Stimulated activated CD8-positive, alpha-beta memory T cell treated with anti-CD3 and anti-CD28 coated beads, Interleukin-15, amount 100 ng/mL, for 1 hour (primary cell): Measurements from ENCODE around the gene PATL1.
A peak's percentile ranks its signal among the peaks of the same experiment; 100 is the strongest.
"Not testable (repeated sequence)": the region's sequence is repeated elsewhere in the genome, so short reads cannot be mapped to it uniquely, and the experiment has no call there.

Experiments used
- DNase-seq: peaks from one replicate; pipeline ENCODE4 v3.0.0-alpha.2; 2020; ENCODE audit warnings: low read depth

The PATL1 gene

GRCh38 chr11:59668950-59669610, at the start of gene PATL1:
Gene PATL1, minus strand, starts transcription at chr11:59669037. Its CDS starts 142 bp downstream, at chr11:59668895.
- DNase-seq = peak; percentile 97

DNA sequence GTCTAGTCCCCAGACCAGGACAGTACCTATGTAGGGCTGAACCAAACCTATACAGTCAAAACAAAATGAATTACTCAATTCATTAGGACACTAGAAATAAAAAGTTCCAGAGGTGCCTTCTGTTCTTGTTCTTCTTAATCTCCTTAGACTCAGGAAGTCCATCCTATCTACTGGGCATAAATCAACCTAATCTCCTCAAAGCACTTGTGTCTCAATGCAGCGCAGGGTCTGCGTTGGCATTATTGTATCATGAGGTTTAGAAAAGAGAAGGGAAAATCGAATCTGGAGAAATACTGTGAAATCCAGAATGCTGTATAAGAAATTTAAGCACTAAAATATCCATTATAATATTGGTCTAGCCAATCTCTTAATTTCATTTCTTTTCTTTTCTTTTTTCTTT, 47.2 kb upstream of the PATL1 start:
- DNase-seq = no peak

DNA sequence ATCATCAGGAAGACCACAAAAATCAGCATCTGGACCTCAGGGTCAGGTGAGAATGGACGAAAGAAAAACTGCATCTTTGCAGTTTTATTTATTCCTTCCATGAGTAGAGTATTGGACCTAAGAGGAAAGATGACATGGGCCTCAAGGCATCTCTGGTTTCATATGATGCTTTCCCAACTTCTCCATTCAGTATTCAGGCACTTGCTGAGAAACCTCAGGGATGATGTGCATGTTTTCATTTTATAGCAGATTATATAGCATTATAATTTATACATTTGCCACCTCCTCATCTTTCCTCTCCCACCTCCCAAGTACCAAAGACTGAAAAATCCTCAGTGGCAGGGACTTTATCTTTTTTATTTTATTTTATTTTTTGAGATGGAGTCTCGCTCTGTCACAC, 44.9 kb upstream of the PATL1 start, which contains the start of gene OR10V1:
Gene OR10V1, minus strand, starts transcription at position 101 of the 400 bp plus-strand sequence. Its CDS starts 0 bp downstream, at position 101.
- no peak for DNase-seq

DNA sequence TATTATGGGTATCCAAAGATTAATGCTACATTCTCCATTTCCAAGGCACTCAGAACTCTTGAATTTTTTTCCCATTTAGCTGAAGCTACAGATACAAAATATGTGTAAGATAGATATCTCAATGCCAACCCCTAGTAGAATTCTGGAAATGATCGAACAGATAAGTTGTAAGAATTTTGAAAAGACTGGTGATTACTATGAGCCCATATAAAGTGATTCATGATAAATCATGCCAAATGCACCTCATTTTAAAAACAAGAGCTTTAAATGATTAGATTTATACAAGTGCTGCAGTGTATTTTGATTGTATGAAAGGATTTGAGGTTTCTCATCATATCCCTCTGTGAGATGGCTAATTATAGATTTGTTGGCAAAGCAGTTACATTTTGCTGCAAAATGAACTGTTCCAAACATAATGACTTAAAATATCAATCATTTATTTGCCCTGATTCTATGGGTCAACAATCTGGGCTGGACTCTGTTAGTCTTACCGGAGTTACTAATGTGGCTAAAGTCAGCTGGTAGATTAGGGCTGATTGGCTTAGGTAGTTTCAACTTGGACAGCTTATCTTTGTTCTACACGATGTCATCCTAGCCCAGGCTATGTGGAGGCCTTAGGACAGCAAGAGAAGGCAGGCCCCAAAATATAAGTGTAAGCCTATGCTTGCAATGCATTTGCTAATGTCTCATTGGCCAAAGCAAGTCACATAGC, 41.5 kb upstream of the PATL1 start:
- DNase-seq = no peak

GRCh38 chr11:59708537-59708936, 39.7 kb upstream of the PATL1 start:
- DNase-seq = no peak

DNA sequence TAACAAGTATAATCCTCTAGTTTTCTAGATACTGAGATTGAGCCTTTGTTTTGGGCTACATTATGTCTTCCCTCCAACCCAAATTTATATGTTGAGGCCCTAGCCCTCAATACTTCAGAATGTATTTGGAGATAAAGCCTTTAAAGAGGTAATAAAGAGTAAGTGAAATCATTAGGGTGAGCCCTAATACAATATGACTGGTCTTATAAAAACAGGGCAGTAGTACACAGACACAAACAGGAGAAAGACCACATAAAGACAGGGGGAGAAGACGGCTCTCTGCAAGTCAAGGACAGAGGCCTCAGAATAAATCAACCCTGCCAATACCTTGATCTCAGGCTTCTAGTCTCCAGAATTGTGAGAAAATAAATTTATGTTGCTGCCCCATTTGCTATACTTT, 38.5 kb upstream of the PATL1 start:
- DNase-seq = no peak

DNA sequence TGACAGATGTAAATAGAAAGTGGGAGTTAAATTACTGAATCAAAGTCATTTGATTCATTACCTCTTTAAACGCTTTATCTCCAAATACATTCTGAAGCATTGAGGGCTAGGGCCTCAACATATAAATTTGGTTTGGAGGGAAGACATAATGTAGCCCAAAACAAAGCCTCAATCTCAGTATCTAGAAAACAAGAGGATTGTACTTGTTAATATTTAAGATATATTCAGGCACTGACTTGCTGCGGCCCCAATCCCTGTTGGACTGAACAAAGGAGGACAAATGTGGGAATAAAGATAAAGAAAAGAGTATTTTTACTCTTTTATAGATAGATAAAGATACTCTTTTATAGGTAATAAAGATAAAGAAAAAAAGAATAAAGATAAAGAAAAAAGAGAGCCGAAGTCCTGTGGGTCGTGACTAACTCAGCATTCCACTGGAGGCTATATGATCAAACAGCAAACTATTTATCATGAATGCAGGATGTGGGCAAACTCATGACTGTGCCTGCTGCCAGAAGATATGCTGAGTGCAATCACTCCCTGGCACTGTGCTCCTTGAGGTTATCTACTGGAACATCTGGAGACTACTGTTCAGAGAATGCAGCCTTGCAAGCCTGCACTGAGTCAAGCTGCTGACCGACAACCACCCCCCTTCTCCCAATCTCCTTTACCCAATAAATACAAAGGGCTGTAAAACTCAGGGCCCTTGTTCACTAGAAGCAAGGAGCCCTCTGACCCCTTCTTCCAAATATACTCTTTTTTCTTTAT, 37.9 kb upstream of the PATL1 start:
- DNase-seq = no peak

DNA sequence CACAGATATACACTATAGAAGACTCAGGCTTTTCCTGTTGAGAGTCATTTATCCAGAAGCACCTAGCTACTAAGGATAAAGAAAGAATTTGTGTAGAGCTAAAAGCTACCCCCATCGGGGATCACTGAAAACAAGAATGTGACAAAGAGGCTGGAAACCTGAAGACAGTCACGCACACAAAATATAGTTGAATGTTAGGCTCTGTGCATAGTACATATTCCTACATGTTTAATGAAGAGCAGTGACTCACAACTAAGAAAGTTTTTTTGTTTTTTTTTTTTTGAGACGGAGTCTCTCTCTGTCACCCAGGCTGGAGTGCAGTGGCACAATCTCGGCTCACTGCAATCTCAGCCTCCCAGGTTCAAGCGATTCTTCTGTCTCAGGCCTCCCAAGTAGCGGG, 36.5 kb upstream of the PATL1 start:
- no peak for DNase-seq

DNA sequence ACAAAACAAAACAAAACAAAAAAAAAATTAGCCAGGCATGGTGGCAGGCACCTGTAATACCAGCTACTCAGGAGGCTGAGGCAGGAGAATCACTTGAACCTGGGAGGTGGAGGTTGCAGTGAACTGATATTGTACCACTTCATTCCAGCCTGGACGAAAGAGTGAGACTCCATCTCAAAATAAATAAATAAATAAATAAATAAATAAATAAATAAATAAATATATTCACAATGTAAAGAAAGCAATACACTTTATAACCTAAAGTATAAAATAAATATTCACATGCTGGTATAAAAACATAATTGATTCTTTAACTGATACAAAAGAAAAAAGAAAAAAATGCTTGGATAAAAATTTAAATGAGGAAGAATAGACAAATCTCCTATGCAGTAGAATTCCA, 34.7 kb upstream of the PATL1 start:
- DNase-seq = not testable (repeated sequence)

- DNase-seq = not testable (repeated sequence)
Measured at GRCh38 chr11:59700157-59700556, 31.3 kb upstream of the PATL1 start.

DNA sequence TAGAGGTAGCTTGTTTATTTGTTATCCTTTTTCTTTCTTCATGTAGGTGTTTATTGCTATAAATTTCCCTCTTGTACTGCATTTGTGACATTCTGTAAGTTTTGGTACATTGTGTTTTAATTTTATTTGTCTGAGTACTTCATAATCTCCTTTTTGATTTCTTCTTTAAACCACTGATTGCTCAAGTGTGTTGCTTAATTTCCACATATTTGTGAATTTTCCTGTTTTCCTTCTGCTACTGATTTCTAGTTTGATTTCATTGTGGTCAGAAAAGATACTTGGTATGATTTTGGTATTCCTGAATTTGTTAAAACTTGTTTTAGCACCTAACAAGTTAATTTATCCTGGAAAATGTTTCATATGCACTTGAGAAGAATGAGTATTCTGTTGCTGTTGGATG, 29.7 kb upstream of the PATL1 start:
- DNase-seq = no peak

DNA sequence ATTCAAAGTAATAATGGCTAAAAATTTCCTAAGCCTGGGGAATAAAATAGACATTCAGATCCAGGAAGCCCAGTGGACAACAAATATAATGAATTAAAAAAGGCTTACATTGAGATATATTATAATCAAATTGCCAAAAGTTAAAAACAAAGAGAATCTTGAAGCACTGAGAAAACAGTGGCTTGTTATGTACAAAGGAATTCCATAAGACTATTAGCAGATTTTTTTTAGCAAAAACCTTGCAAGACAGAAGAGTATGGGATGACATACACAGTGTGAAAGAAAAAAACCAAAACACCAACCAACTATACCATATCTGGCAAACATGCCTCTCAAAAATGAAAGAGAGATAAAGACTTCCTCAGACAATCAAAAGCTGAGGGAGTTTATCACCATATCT, 24.1 kb upstream of the PATL1 start:
- DNase-seq = no peak

DNA sequence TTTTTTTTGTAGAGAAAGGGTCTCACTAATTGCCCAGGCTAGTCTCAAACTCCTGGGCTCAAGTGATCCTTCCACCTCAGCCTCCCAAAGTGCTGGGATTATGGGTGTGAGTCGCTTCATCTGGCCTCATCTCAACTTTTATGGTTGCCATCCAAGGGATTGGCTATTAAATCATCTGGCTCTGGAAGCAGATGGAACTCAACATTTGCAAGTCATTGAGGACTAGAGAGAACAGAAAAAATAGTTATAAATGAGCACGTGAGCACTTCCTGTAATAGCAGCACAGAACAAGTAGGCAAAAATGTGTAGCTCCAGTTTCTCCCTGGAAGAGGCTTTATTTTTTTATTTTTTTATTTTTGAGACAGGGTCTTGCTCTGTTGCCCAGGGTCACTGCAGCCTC, 22.3 kb upstream of the PATL1 start:
- DNase-seq = no peak

GRCh38 chr11:59689015-59689414, 20.2 kb upstream of the PATL1 start:
- no peak for DNase-seq

GRCh38 chr11:59681260-59681725, 12.5 kb upstream of the PATL1 start:
- DNase-seq = not testable (repeated sequence)

- DNase-seq = peak; percentile 27
Measured at GRCh38 chr11:59680287-59681154, 11.7 kb upstream of the PATL1 start.

GRCh38 chr11:59679347-59679746, 10.5 kb upstream of the PATL1 start:
- DNase-seq = no peak

- no peak for DNase-seq
Measured at GRCh38 chr11:59678813-59679165, 10.0 kb upstream of the PATL1 start.

- DNase-seq = no peak
Measured at GRCh38 chr11:59678118-59678812, 9.4 kb upstream of the PATL1 start.

DNA sequence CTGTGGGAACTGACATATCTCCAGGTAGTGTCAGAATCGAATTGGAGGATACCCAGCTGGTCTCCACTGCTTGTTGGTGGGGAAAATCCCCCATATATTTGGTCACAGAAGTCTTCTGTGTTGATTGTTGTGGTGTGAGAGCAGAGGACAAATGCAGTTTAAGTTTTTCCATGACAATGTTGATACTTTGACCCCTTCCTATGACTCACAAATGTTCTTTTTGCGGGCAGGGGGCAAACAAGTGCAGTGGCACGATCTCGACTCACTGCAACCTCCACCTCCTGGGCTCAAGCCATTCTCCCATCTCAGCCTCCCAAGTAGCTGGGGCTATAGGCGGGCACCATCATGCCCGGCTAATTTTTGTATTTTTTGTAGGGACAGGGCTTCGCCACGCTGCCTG, 7.4 kb upstream of the PATL1 start:
- no peak for DNase-seq

- no peak for DNase-seq
Measured at GRCh38 chr11:59674291-59674690, 5.5 kb upstream of the PATL1 start.
